ENCODE measurements around the gene STMN3. TPM values are rescaled to one million over a fixed set of nuclear protein-coding genes. Genes with fewer than 3 reads are reported as not detected.
"Not testable (repeated sequence)": the region's sequence is repeated elsewhere in the genome, so short reads cannot be mapped to it uniquely, and the experiment has no call there.

The STMN3 gene
- total RNA-seq, 2 donors from 2014 or later = 21.2 to 24.5 TPM

DNA sequence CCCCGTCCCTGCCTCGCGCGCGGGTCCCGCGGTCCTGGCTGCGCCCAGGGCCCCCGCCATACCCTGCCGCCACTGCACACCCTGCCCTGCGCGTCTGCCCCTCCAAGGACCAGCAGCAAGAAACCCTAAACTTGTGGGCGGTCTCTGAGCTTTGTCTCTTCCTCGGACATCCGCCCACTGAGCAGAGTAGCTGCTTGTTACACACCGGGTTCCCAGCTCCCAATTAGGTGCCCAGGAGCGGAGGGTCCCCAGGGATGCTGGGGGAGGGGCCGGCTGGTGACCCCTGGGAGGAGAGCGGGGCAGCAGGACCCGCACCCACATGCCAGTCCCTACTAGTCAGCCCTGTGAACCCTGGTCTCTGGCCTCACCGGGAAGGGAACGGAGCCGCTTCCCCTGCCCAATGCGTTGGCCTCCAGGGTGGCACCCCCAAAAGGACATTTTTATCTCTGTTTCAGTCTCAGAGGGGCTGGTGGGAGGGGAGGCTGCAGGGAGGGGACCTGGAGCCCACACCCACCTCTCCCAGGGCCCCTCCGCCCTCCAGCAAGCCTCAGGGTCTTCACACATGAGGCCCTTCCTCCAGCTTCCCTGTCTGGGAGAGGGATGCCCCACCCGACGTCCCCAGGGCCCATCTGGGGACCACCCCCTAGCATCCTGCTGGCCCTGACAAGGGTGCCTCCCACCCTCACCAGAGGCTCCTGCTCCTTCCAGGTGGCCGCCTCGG, 10.5 kb downstream of the STMN3 start:
- Histone ChIP-seq H3K9me3 (no peaks in the 10 kb centered on the region), H3K4me1 (replicated peaks) (no peaks in the 10 kb centered on the region), H3K36me3 (no peaks in the 10 kb centered on the region), H3K27me3 (replicated peaks; ENCODE audit: insufficient read depth) (no peaks in the 10 kb centered on the region), H3K4me3 (peak overlapping the region; percentile 48 to 60), H3K27ac (peak overlapping the region; percentile 70 to 79)
- 49% methylated on average over 17 of the region's 29 CpGs for WGBS
- TF ChIP-seq CTCF (IDR thresholded peaks at IDR 0.05) (no peak), POLR2A (IDR thresholded peaks at IDR 0.05) (no peak), POLR2AphosphoS5 (IDR thresholded peaks at IDR 0.05) (no peak)
- no peak for DNase-seq (ENCODE audit: low spot score)
- intact Hi-C loops (cut with DNase I) = loop anchor here (10.0 kb wide), 1 partner anchor 332 kb away; the partner anchor contains the start of gene SAMD10

GRCh38 chr20:63641792-63642523, 11.3 kb downstream of the STMN3 start:
- TF ChIP-seq CTCF (IDR thresholded peaks at IDR 0.05) = peak; percentile 16 to 88 (median 54)
- TF ChIP-seq POLR2A (IDR thresholded peaks at IDR 0.05) = peak; percentile 65
- peak; percentile 73 for TF ChIP-seq POLR2AphosphoS5 (IDR thresholded peaks at IDR 0.05)
- Histone ChIP-seq H3K27me3 (replicated peaks; ENCODE audit: insufficient read depth) (no peaks in the 10 kb centered on the region), H3K4me3 (peak overlapping the region; percentile 48 to 60), H3K36me3 (no peaks in the 10 kb centered on the region), H3K4me1 (replicated peaks) (no peaks in the 10 kb centered on the region), H3K9me3 (no peaks in the 10 kb centered on the region), H3K27ac (peak overlapping the region; percentile 76 to 79)
- WGBS = under 1% methylated on average over 22 of the region's 86 CpGs
- peak; percentile 92 for DNase-seq (ENCODE audit: low spot score)
- intact Hi-C loops (cut with DNase I) = loop anchor here (10.0 kb wide), 1 partner anchor 333 kb away; the partner anchor contains the start of gene SAMD10

GRCh38 chr20:63641146-63641791, 12.0 kb downstream of the STMN3 start:
- intact Hi-C loops (cut with DNase I) = loop anchor here (10.0 kb wide), 1 partner anchor 334 kb away; the partner anchor contains the start of gene SAMD10
- no peak for DNase-seq (ENCODE audit: low spot score)
- peak overlapping the region; percentile 51 to 76 for H3K27ac ChIP-seq
- H3K4me1 ChIP-seq (replicated peaks) = no peaks in the 10 kb centered on the region
- H3K9me3 ChIP-seq = no peaks in the 10 kb centered on the region
- TF ChIP-seq CTCF (IDR thresholded peaks at IDR 0.05) = no peak
- TF ChIP-seq POLR2AphosphoS5 (IDR thresholded peaks at IDR 0.05) = no peak
- TF ChIP-seq POLR2A (IDR thresholded peaks at IDR 0.05) = no peak
- H3K4me3 ChIP-seq = peak overlapping the region; percentile 28 to 37
- H3K27me3 ChIP-seq (replicated peaks; ENCODE audit: insufficient read depth) = no peaks in the 10 kb centered on the region
- 45% methylated on average over 38 of the region's 47 CpGs for WGBS
- no peaks in the 10 kb centered on the region for H3K36me3 ChIP-seq

- WGBS = 90% methylated on average over 15 of the region's 17 CpGs
- not testable (repeated sequence) for H3K4me1 ChIP-seq (replicated peaks); H3K36me3 ChIP-seq; H3K27ac ChIP-seq; H3K9me3 ChIP-seq; H3K4me3 ChIP-seq; DNase-seq (ENCODE audit: low spot score); H3K27me3 ChIP-seq (replicated peaks; ENCODE audit: insufficient read depth)
- intact Hi-C loops (cut with DNase I) = loop anchor here (10.0 kb wide), 1 partner anchor 334 kb away; the partner anchor contains the start of gene SAMD10
Observed at GRCh38 chr20:63640686-63641085, 12.5 kb downstream of the STMN3 start.

DNA sequence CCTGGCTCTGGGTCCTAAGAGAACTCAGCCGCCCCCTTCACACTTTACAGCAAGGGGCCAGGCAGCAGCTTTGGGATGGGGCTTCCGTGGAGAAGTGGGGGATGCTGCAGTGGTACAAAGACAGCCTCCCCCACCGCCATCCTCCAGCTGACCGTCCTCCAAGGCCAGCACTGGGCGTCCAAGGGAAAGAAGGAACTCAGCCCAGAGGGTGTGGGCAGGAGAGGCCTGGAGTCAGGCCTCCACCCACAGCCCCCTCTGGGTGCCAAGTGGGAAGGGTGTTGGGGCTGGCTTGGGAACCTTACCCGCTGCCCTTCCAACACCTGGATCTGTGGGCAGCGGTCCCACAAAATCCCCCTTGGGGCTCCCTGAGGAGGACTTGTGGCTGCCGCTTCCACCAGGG, 13.1 kb downstream of the STMN3 start:
- TF ChIP-seq POLR2AphosphoS5 (IDR thresholded peaks at IDR 0.05) (no peak), CTCF (IDR thresholded peaks at IDR 0.05) (no peak), POLR2A (IDR thresholded peaks at IDR 0.05) (no peak)
- no peak for DNase-seq (ENCODE audit: low spot score)
- H3K9me3 ChIP-seq = no peaks in the 10 kb centered on the region
- intact Hi-C loops (cut with DNase I) = loop anchor here (10.0 kb wide), 1 partner anchor 335 kb away; the partner anchor contains the start of gene SAMD10
- H3K27ac ChIP-seq = no peak overlapping the region
- no peaks in the 10 kb centered on the region for H3K27me3 ChIP-seq (replicated peaks; ENCODE audit: insufficient read depth)
- no peak overlapping the region for H3K4me3 ChIP-seq
- 84% methylated on average over 8 of the region's 8 CpGs for WGBS
- H3K4me1 ChIP-seq (replicated peaks) = no peaks in the 10 kb centered on the region
- H3K36me3 ChIP-seq = no peaks in the 10 kb centered on the region
